ENCODE data around the gene PRPF38A.

The PRPF38A gene

DNA sequence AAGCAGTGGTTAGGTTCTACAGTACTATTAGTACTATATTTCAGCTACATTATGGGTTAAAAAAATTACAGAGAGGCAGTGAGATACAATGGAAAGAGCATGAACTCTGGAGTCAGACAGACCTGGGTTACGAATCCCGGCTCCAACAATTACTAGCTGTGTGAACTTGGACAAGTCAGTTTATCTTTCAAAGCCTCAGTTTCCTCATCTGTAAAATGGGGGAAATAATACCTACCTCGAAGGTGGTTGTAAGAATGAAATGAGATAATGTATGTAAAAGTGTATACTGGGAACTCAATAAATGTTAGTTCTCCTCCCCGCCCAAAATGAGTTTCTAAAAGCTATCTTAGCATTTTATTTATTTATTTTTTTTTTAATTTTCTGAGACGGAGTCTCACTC, 59.5 kb downstream of the PRPF38A start:
- DNase-seq (ENCODE audit: low read depth in 2 of 2): no peak

DNA sequence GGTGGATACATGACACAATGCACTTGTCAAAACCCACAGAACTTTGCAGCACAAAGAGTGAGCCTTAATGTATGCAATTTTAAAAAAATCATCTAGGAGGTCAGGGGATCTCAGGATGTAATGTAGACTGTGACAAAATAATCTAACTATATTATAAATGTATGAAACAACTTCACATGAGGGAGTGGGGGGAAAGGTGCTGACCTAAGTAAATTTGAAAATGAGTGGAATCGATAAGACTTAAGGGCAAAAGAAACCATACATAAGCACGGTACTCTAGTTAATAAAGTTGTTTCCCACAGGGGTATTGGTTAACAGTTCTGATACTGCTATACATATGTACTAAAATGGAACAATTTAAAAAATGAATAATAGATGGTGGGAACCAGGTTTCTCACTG, 64.7 kb downstream of the PRPF38A start:
- no peak for DNase-seq (ENCODE audit: low read depth in 2 of 2)

All from stimulated activated CD4-positive, alpha-beta T cell treated with anti-CD3 and anti-CD28 coated beads, Interleukin-4, amount 100 ng/mL, for 48 hours (primary cell).